Stimulated activated CD4-positive, alpha-beta T cell treated with anti-CD3 and anti-CD28 coated beads, Interleukin-12 subunit alpha, Interleukin-12 subunit beta, amount 100 ng/mL, for 48 hours (primary cell): ENCODE results near the gene CLSTN1.

Experiments used
- DNase-seq, 3 donors: peaks; one replicate each; pipeline ENCODE4 v3.0.0-alpha.2; 2020; ENCODE audit warnings: low read depth in 2 of 3, low spot score in 1 of 3

CLSTN1 gene

DNA sequence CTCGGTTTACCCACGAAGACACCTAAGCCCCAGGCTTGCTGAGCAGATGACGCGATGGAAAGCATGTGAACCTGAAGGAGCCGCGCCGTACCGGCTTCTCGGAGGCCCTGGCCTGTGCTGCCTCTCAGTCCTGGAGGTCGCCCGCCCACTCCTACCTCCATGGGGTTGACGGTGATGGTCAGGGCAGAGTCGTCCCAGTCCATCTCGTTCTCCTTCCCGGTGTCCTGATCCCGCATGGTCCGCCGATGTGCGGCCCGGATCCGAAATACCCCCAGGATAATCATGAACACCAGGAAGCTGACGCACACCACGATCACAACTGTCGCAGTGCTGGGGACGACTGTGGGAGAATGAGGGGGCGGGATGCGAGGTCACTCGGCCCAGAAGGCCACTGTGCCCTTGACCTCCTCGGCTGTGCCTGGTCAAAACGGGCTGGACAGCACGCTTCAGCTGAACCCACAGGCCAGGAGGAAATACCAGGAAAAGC, 92.7 kb downstream of the CLSTN1 start:
- DNase-seq: no peak

- no peak for DNase-seq
Observed at GRCh38 chr1:9730096-9730901, 93.5 kb downstream of the CLSTN1 start.

GRCh38 chr1:9729523-9729922, 94.2 kb downstream of the CLSTN1 start:
- DNase-seq: no peak

DNA sequence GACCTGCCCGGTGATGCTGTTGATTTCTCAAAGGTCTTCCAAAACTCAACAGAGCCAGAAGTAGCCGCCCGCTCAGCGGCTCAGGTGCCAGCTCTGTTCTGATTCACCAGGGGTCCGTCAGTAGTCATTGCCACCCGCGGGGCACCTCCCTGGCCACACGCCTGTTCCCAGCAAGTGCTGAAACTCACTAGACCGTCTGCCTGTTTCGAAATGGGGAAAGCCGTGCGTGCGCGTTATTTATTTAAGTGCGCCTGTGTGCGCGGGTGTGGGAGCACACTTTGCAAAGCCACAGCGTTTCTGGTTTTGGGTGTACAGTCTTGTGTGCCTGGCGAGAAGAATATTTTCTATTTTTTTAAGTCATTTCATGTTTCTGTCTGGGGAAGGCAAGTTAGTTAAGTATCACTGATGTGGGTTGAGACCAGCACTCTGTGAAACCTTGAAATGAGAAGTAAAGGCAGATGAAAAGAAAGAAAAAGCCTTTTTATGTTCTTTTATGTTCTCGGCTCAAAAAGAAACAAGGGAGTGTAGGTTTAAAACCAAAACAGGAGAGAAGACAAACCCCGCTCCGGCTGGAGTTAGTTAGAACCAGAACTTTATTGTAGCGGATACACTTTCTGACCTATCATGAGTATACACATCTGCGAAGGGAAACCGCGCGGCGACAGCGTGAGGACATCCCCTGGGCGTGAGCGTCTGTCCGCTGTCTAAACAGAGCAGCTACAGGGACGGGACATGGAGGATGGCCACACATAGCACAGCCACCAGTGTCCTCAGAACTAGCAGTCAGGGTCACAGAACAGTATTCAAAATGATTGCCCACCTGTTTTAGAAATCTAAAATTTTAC, 95.1 kb downstream of the CLSTN1 start:
- peak; percentile 46 to 72 (median 72) for DNase-seq

DNA sequence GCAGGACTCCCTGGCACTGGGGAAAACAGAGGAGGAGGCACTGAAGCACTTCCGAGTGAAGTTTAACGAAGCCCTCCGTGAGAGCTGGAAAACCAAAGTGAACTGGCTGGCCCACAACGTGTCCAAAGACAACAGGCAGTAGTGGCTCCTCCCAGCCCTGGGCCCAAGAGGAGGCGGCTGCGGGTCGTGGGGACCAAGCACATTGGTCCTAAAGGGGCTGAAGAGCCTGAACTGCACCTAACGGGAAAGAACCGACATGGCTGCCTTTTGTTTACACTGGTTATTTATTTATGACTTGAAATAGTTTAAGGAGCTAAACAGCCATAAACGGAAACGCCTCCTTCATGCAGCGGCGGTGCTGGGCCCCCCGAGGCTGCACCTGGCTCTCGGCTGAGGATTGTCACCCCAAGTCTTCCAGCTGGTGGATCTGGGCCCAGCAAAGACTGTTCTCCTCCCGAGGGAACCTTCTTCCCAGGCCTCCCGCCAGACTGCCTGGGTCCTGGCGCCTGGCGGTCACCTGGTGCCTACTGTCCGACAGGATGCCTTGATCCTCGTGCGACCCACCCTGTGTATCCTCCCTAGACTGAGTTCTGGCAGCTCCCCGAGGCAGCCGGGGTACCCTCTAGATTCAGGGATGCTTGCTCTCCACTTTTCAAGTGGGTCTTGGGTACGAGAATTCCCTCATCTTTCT, 96.7 kb downstream of the CLSTN1 start:
- DNase-seq: no peak

- no peak for DNase-seq
Observed at GRCh38 chr1:9726406-9726805, 97.4 kb downstream of the CLSTN1 start.

GRCh38 chr1:9724706-9725476, 98.9 kb downstream of the CLSTN1 start:
- DNase-seq: peak; percentile 48 to 62 (median 58)

- no peak for DNase-seq
Observed at GRCh38 chr1:9723926-9724325, 99.8 kb downstream of the CLSTN1 start.

GRCh38 chr1:9723068-9723805, 100.5 kb downstream of the CLSTN1 start:
- DNase-seq: no peak

DNA sequence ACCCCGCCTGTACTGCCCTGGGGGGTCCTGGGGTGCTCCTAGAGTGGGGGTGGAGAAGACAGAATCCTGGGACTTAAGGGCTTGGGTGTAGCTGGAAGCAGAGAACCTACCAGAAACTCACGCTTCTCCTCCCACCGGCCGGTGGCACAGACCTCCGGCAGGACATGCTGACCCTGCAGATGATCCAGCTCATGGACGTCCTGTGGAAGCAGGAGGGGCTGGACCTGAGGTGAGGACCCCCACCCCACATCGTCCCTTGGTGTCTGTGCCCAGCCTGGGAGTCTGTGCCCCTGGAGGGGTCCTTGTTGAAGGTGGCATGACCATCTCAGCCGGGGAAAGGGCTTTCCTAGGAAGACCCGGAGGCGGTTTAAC, 101.4 kb downstream of the CLSTN1 start:
- no peak for DNase-seq

DNA sequence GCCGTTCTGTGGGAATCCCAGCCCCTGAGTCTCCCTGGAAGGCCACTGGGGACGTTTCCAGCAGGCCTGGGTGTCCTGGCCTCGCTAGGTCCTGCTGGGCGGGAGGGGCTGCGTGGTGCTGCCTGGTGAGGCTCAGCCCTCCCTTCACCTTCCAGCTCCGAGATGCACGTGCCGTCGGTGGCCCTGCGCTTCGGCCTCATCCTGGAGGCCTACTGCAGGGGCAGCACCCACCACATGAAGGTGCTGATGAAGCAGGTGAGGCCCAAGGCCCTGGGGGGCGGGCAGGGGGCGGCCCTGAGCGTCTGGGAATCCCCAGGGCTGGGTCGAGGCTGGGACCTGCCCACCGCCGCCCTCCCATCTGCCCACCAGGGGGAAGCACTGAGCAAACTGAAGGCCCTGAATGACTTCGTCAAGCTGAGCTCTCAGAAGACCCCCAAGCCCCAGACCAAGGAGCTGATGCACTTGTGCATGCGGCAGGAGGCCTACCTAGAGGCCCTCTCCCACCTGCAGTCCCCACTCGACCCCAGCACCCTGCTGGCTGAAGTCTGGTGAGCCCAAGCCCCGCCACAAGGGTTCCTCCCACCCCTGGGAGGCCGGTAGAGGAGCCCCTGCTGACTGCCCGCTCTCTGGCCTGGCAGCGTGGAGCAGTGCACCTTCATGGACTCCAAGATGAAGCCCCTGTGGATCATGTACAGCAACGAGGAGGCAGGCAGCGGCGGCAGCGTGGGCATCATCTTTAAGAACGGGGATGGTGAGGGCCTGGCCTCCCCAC, 102.0 kb downstream of the CLSTN1 start:
- peak; percentile 45 to 71 (median 53) for DNase-seq

DNA sequence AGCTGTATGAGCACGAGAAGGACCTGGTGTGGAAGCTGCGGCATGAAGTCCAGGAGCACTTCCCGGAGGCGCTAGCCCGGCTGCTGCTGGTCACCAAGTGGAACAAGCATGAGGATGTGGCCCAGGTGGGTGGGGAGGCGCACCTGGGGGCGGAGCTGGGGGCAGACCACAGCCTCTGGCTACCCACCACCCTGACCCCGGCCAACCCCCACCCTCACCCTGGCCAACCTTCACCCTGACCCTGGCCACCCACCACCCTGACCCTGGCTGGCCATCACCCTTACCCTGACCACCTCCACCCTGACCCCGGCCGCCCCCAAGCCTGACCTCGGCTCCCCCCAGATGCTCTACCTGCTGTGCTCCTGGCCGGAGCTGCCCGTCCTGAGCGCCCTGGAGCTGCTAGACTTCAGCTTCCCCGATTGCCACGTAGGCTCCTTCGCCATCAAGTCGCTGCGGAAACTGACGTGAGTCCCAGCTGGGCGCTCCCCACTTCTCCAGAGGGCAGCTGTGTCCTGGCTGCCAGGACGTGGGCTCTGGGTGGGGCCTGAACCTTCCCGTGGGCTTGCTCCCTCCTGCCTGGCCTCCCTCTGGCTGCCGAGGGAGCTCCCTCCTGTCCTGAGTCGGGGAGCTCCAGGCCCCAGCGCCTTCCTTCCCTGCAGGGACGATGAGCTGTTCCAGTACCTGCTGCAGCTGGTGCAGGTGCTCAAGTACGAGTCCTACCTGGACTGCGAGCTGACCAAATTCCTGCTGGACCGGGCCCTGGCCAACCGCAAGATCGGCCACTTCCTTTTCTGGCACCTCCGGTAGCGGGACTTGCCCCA, 102.8 kb downstream of the CLSTN1 start:
- no peak for DNase-seq

- no peak for DNase-seq
Observed at GRCh38 chr1:9719978-9720722, 103.6 kb downstream of the CLSTN1 start.

- DNase-seq: no peak
Observed at GRCh38 chr1:9718006-9718680, 105.6 kb downstream of the CLSTN1 start.

DNA sequence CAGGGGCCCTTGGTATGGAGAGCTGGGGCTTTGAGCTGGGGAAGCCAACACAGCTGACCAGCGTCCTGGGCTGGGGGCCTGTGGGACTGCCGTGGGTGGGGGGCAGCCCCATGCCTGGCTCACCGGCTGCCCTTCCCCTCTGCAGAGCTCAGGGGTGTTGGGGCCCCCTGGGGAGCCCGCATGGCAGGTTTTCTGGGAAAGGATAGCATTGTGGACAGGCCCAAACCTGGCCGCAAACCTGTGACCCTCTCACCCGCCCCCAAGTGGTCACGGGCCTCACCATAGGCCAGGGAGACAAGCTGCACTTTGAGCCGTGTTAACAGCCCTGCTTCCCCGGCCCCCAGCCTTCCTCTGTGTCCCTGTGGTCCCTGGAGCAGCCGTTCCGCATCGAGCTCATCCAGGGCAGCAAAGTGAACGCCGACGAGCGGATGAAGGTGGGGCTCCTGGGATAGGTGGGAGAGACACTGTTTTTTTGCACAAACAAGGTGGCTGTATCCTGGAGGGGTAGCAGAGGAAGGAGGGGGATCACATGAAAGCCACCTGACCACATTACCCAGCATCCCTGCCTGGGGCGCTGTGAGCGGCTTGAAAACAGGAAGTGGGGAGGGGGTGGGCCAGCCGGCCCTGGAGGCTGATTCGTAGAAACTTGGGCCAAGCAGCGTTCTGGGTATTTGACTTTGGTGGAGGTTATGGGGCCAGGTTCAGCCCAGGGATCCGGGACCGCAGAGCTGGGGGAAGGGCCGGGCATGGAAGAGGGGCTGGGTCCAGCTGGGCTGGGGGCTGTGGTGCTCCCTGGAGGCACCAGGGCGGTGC, 106.4 kb downstream of the CLSTN1 start:
- peak; percentile 74 to 77 (median 75) for DNase-seq
